SKM-1 (cell line): ENCODE results near the gene SYPL1.

Experiments used
- DNase-seq: peaks from one replicate; lab custom pipeline; 2025; ENCODE audit not compliant: unreplicated experiment; lab: John Stamatoyannopoulos, UW

SYPL1 gene

DNA sequence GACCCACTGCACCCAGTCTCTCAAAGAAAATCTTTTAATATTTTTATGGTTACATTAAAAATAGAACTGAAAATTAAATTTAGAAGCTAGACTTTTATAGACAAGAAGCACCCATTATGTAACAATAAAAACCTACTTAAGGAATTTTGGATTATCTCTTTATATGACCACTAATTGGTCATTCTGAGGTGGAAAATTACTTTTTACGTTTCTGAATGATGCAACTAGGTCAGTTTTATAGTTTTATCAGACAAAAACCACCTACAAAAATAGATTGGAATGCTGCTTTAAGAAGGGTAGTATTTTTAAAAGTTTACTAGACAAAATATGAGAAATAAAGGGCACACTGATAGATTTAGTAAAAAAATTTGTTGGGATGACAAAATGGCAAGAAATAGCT lies 16.5 kb downstream of the SYPL1 start:
- no peak for DNase-seq

DNA sequence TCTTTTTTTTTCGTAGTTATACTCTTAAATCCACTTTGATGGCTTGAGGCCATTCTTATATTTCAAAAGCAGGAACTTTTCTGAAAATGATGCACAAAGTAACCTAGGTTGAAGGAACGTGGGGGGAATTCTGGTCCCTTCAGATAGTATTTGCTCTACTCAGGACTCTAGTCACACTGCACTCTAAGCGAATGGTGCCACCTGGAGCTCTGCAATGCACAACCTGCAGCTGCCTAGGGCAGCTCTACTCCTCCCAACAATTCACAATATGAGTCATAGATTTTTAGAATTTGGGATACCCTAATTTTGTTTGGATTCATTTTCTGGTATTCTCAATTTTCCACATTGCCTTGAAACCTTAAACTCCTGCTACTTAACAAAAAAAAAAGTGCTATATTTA lies 17.3 kb downstream of the SYPL1 start:
- no peak for DNase-seq

DNA sequence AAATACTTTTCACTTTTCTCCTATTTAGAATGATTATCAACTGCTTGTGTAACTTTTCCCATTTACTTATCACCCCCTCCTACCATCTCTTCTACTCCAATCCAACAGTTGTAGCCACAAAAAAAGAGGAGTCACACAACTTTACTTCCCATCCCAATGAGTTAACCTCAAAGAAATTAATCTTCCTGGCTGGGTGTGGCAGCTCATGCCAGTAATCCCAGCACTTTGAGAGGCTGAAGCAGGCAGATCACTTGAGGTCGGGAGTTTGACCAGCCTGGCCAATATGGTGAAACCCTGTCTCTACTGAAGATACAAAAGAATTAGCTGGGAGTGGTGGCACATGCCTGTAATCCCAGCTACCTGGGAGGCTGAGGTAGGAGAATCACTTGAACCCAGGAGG lies 19.9 kb downstream of the SYPL1 start:
- DNase-seq, result no peak

DNA sequence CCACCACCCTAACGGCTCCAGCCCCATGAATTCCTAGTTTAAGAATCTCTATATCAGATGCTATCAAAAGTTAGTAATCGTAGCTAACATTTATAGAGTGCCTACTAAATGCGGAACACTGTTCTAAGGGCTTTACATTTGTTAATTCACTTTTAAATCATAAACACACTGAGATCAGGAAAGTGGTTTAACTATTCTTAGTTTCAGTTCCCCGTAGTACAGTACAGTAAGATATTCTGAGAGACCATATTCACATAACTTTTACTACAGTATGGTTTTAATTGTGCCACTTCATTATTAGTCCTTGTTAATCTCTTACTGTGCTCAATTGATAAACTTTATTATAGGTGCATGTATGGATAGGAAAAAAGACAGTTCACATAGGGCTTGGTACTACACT lies 22.5 kb downstream of the SYPL1 start:
- DNase-seq, result no peak

DNA sequence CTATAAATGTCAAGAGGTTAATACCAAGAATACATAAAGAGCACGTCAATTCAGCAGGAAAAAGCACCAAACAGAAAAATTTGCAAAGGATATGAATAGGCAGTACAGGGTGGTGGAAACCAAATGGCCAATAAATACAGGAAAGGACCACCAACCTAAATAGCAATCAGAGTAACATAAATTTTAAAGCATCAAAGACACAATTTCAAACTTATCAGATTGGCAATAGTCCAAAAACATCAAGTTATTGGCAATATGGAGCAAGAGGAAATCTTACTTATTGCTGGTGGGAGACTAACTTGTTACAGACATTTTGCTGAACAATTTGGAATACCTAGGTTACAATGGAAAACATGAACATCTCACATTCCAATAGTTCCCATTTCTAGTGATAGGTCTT lies 24.1 kb downstream of the SYPL1 start:
- DNase-seq, result no peak

DNA sequence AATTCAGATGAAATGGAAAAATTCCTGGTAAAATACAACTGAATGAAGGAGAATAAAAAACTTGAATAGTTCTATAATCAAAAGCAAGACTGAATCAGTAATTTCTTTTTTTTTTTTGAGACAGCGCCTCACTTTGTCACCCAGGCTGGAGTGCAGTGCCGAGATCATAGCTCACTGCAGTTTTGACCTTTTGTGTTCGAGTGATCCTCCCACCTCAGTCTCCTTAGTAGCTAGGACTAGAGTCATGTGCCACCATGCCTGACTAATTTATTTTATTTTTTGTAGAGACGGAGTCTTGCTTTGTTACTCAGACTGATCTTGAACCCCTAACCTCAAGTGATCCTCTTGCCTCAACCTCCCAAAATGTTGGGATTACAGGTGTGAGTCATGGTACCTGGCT lies 26.1 kb downstream of the SYPL1 start:
- no peak for DNase-seq

DNA sequence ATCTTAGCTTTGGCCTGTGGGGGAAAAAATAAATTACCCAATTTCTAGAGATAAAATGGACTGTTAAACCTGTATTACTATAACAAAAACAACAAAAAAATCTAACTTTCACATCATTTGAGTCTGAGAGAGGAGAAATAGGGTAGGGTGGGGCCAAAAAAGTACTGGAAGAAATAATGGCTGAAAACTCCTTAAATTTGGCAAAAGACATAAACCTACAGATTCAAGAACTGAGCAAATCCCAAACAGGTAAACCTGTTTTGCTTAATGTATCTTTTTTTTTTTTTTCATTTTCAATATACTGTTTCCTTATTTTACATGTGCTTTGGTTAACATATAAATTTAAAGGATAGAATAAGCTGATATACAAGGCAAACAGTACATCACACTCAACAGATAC lies 27.1 kb downstream of the SYPL1 start:
- no peak for DNase-seq

DNA sequence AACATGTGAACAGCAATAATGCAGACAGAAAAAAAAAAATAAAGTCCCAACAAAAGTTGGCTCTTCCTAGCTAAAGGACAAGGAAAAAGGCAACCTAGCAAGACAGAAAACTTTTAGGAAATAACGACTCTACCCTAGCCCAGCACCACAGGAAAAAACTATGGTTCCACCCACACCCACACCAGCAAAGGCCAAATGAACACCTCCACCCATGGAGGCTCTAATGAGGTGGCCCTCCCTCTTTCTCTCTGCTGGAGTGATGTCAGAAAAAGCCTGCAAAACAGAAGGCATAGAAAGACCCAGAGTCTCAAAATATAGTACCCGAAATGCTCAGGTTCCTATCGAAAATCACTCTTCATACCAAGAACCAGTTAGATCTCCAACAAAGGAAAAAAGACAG lies 28.4 kb downstream of the SYPL1 start:
- no peak for DNase-seq

DNA sequence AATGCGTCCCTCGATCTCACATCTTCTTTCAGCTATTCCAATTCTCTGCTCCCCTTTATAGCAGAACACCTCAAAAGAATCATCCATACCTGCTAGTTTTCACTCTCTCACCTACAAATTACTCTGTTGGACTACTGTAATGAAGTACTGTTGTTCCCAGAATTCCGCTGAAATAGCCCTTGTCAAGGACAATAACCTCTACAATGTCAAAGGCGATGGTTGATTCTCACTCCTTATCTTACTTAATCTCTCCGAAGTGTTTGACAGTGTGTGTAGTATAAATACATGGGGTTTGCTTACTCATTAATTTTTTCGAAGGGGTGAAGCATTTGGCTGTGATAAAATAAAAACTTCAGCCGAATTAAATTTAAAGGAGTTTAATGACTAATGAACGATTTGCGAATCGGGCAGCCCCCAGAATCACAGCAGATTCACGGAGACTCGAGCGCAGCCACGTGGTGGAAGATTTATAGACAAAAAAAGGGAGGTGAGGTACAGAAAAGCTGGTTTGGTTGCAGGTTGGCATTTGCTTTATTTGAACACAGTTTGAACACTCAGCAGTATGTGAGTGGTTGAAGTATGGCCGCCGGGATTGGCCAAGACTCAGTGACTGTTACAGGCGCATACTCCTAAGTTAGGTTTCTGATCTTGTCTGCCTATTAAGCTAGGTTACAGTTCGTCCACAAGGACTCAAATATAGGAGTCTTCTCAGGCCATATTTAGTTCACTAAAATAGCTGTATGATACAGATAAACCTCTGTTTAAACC lies 29.8 kb downstream of the SYPL1 start:
- no peak for DNase-seq

DNA sequence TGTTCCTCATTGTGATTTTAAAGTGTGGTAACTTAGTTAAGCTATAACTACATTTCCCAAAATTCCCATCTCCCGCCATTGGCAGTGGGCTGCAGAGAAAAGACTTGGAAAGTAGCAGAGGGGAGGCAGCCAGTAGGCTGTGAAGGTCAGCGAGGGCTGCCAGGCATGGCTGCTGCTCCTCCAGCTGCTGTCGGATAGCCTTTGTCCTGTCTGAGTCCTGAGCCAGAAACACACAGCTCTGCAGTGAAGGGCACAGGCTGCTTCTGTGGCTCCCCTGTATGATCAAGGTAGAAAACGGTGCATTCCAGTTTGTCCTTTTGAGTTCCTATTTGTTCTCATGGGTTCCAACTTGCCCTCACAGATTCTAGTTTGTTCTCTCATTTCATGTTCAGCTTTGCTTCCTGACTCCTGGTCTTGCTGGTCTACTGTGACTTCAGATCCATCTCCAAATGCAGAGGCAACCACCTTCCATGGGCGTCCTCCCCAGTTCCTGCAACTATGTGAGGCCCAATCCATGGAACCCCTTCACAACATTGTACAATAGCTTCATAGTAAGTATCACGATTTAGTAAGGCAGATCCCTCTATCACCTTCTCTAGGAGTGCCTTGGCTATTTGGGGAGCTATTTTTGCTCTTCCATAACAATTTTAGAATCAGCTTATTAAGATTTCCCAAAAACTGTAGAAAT lies 31.7 kb downstream of the SYPL1 start:
- DNase-seq, result no peak

DNA sequence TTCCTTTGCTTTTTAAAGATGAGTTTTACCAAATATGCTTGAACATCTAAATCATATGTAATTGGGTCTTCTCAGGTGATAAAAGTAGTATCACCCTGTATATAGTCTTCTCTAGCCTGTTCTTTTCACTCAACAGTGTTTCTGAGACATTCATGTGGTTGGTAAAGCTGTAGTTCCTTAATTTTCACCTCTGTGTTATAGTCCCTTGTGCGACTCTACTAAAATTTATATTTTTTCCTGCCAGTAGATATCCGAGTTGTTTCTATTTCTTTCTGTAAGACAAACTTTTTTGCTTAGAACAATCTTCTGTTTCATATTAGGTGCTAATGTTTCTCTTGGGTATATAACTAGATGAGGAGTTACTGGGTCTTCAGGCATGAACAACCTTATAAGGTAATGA lies 35.6 kb downstream of the SYPL1 start:
- DNase-seq, result no peak

DNA sequence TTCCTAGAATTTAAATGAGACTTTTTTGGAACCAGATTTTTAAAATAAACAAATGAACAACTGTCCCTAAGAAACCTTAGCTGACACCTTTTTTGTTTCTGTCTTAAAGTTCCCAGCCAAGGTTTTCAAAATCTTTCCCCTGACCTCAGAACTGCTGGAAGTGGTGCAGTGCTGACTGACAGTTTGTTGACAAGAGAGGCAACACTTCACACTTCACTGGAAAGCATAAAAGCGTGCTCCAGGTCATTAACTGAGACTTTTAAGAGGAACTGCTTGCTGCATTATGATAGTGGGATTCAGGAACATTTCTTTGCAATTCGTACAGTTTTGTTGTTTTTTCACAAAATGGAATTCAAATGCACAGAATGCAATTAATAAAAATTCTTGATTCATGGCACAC lies 36.2 kb downstream of the SYPL1 start:
- no peak for DNase-seq

DNA sequence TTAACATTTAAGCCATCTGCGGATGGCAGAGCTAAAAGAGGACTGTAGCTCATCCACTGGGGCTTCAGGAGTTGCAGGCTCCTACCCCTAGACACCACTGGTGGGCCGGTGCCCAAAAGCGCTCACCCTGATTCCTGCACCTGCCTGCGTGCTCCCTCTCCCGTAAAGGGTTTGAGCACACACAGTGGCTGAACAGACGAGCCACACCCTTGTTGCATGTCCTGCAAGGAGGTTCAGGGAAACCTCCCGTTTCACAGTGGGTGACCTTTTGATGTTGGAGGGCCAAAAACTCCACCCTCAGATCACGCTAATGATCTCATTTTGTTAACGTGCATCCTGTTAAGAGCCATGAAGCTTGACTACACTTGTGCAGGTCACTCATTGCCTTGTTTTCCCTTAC lies 37.9 kb downstream of the SYPL1 start:
- no peak for DNase-seq

DNA sequence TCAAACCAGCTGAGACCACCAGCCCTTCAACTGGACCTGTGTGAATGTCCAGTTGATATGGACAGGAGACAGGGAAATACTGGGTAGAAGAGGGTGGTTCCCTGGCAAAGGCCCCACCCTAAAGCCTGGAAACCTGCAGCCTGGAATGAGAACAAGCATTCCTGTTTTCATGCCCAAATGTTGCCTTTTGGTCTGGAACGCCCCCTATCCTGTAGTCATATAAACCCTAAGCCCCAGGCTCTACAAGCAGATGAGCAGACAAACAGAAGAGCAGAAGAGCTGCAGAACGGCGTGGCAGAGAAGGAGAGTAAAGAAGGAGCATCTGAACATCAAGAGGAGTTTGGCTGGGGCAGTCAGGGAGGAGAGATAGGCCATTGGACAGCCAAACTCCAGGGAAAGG lies 38.4 kb downstream of the SYPL1 start:
- no peak for DNase-seq

DNA sequence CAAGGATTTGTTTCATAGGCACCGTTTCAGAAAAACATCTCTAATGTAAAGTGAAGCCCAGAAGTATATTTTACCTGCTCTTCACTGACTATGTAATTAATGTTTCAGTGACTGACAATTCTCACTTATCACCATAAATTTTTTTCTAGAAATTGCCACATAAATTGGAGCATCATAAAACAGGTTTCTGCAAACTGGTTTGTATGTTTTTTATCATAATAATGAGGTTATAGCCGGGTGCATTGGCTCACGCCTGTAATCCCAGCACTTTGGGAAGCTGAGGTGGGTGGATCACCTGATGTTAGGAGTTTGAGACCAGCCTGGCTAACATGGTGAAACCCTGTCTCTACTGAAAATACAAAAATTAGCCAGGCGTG lies 39.4 kb downstream of the SYPL1 start:
- no peak for DNase-seq

DNA sequence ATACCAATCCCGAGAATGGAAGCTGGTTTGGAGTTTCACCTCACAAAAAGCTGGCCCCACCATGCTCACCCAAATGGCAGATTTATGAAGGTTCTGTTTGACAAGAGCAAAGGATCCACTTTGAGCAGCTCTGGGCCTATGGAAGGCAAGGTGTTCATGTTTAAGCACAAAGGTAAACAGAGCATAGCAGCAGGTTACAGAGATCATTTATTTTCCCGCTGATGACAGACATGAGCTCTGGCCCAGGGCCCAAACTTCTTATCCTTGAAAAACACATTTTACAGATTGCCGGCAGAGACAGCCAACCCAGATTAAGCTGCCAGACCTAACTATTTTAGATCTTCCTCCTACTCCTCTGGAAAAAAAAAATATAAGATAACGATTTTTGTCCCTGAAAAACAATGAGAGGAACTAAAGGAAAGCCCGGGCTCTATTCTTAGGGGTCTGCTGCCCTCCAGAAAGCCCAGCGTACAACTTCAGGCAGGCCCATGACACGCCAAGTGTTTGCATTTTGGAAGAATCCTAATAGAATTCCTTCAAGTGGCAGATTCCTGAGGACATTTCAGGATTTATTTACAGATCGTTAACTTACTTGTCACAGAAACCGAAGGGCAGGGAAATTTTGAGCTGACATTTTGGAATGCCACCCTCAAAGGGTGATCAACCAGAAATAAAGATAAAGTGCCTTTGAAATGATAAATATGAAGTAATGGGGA lies 40.0 kb downstream of the SYPL1 start:
- DNase-seq, result no peak

DNA sequence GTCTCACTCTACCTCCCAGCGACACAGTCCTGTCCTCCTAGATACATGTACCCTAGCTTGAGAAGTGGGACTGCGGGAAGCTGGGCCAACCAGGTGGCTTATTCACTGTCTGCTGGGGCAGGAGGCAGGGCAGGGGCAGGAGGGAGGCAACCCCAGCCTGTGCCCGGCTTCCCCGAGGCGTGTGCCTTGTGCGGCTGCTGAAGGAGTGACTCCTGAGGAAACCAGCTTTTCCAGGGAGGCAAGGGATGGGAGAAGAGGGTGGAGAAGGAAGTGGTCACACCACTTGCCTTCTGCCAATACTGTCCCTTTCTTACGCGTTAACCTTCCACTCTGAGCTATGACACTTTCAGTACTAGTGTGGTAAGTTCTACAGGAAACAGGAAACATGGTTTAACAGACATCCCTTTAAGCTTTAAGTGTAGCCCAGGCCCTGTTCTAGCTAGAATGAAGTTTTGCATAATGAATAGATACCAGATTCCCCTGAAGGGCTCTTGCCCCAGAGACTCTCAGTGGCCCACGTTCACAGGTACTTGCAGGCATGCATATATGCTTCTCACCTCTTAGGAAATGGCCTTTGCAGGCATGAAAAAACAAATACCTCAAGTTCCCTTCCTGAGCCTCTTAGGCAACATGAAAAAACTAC lies 40.6 kb downstream of the SYPL1 start:
- peak; percentile 88 for DNase-seq

DNA sequence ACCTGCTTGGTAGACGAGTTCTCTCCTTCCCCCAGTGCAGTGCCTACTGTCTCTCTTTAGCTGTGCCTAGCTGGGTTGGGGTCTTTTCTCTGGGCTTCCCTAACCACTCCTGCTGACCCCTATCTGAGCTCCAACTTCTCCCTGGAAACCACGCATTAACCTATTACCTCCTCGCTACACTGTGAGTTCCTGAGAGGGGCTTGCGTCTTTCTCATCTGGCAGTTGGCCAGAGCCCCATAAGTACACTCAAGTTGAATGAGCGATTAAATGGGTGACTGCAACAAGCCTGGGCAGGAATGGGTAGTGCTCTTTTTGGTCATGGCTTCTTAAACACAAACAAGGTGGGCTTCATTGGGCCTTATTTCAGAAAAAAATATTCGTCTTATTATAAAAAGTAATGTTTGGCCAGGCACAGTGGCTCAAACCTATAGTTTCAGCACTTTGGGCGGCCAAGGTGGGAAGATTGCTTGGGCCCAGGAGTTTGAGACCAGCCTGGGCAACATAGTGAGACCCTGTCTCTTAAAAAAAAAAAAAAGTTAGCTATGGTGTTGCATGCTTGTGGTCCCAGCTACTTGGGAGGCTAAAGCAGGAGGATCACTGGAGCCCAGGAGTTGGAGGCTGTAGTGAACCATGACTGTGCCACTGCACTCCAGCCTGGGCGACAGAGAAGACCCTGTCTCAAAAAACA lies 41.4 kb downstream of the SYPL1 start:
- DNase-seq, result no peak

DNA sequence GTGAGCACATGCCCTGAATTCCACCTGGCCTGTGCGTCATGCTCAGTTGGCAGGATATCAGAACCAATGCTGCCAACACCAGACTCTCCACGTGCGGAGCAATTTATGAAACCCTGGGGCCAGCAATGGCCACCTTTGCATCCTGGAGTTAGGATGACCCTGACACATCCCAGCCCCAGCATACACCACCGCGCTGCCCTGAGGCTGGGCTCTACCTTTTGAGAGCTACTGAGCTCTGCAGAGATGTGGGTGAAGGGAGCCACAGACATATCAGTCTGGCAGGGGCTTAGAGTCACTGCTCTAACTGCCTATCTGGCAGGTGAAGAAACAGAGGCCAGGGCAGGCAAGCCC lies 41.9 kb downstream of the SYPL1 start:
- no peak for DNase-seq

DNA sequence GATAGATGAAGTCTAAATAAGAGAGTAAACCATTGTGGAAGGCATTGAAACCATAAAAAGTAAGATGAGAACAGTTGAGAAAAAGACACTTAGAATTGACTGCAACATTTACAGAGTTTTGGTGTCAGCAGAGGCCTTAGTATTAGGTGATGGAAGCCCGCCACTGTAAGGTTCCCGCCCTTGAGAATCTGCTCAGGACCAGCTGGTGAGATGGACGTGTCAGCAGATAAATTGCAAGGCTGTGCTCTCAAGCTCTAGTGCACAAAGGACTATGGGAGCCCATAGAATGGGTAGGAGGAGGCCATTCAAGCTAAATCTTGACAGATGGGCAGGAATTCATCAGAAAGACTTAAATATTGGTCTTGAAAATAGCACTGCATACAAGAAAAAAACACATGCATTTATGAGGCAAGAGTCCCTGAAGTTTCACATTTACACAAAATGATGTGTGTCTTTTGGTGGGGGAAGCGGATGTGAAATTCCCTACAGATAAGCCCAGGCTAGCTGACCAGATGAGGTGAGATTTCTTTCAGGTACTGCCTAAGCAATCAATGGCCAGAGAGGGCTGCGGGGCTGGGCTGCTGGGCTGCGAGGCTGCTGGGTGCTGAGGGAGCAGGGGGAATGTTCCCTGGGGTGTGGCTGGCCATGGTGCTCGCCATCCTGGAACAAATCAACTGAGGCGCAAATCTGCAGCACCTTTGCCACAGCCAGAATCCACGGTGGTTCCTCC lies 42.5 kb downstream of the SYPL1 start:
- DNase-seq, result no peak

DNA sequence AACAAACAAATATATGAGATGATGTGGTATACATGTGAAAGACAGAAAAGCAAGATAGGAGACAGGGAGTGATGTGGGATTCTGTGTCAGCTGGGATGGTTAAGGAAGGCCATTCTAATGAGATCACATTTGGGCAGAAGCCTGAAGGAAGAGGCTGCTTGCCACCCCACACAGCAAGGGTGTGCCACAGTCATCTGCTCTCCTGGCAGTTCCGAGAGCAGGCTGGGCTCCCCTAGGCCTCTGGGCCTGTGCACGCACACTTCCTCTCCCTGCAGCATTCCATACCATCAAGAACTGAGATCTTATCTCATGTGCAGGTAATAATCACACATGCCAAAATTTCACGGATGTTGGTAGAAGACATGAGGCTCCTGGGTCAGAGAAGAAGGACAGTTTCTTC lies 43.1 kb downstream of the SYPL1 start:
- no peak for DNase-seq
